PC-9 (cell line): ENCODE measurements around the gene ACOXL. TPM values are rescaled to one million over a fixed set of nuclear protein-coding genes. Genes with fewer than 3 reads are reported as not detected.

Source experiments
- BruUV-seq: library from RNA; stranded (reverse); fragments of 400-500 nt; replicated peaks from 2 replicates; lab custom pipeline; 2021; lab: Mats Ljungman, UMichigan
- CTCF ChIA-PET: fragments of 300-600 bp; sonication (Branson Sonifier 250); formaldehyde crosslinking; loops from one replicate; lab custom pipeline; 2022; ENCODE audit warnings: antibody characterized with exemption; lab: Charles Lee
- POLR2A ChIA-PET: fragments of 300-600 bp; sonication (Branson Sonifier 250); formaldehyde crosslinking; loops from one replicate; lab custom pipeline; 2022; ENCODE audit warnings: antibody characterized with exemption; ENCODE audit not compliant: unreplicated experiment; lab: Charles Lee
- DNase-seq, 2 experiments: peaks; one replicate each; pipeline versions ENCODE4 v3.0.0 to v3.0.0-alpha.2; 2015 to 2022; ENCODE audit warnings: mixed read lengths in 1 of 2
- H2AFZ ChIP-seq: fragments of 200-600 bp; sonication (generic); 2 replicates; pipeline ENCODE4 v1.8.1; 2017; ENCODE audit warnings: antibody characterized with exemption
- H3F3A ChIP-seq: fragments of 200-600 bp; sonication (generic); 2 replicates; pipeline ENCODE4 v1.8.1; 2017; ENCODE audit warnings: antibody characterized with exemption, mild to moderate bottlenecking, low read depth; ENCODE audit not compliant: insufficient read depth
- H3K27ac ChIP-seq: fragments of 200-600 bp; sonication (generic); 2 replicates; pipeline ENCODE4 v1.6.1; 2016; ENCODE audit warnings: mixed run types
- H3K27me3 ChIP-seq: fragments of 200-600 bp; sonication (generic); 2 replicates; pipeline ENCODE4 v1.6.1; 2016; ENCODE audit warnings: low read depth, mixed run types; ENCODE audit not compliant: insufficient read depth
- H3K36me3 ChIP-seq: fragments of 200-600 bp; sonication (generic); 2 replicates; pipeline ENCODE4 v1.6.1; 2016; ENCODE audit warnings: low read depth, mixed run types
- H3K4me1 ChIP-seq: fragments of 200-600 bp; sonication (generic); replicated peaks from 2 replicates; pipeline ENCODE4 v1.6.1; 2016; ENCODE audit warnings: mixed run types; ENCODE audit not compliant: insufficient read depth
- H3K4me2 ChIP-seq: fragments of 200-600 bp; sonication (generic); 2 replicates; pipeline ENCODE4 v1.6.1; 2017; ENCODE audit warnings: mixed run types
- H3K4me3 ChIP-seq: fragments of 200-600 bp; sonication (generic); 2 replicates; pipeline ENCODE4 v1.6.1; 2016; ENCODE audit warnings: mixed run types
- H3K79me2 ChIP-seq: fragments of 200-600 bp; sonication (generic); 2 replicates; pipeline ENCODE4 v1.6.1; 2017; ENCODE audit warnings: low read depth, mixed run types
- H3K9me2 ChIP-seq: fragments of 200-600 bp; sonication (generic); 2 replicates; pipeline ENCODE4 v1.8.1; 2017; ENCODE audit warnings: mild to moderate bottlenecking; ENCODE audit not compliant: insufficient read depth
- H3K9me3 ChIP-seq: fragments of 200-600 bp; sonication (generic); 2 replicates; pipeline ENCODE4 v1.8.1; 2016; ENCODE audit warnings: low read depth; ENCODE audit not compliant: insufficient read depth
- H4K20me1 ChIP-seq: fragments of 200-600 bp; sonication (generic); 2 replicates; pipeline ENCODE4 v1.8.1; 2017; ENCODE audit not compliant: insufficient read depth
- EZH2 ChIP-seq: fragments of 200-600 bp; sonication (generic); IDR thresholded peaks from 2 replicates; pipeline ENCODE4 v1.8.0; 2017; ENCODE audit warnings: antibody characterized with exemption, low read depth
- intact Hi-C: fragments of 100-400 bp; cut with micrococcal nuclease; formaldehyde crosslinking; loops from one replicate; pipeline ENCODE4 v1.10.0; 2022; ENCODE audit not compliant: unreplicated experiment
- total RNA-seq: library from RNA; stranded (reverse); gene quantifications from 2 replicates; pipeline ENCODE4 v1.2.3, GENCODE V29; 2021
- TF ChIP-seq, protein P1 (sequence below): fragments of 200-600 bp; sonication (generic); conservative IDR thresholded peaks from 2 replicates; pipeline ENCODE4 v1.6.1; 2017; ENCODE audit warnings: mixed run types, antibody characterized with exemption, mild to moderate bottlenecking, moderate library complexity

Gene ACOXL
- total RNA-seq, 1 experiment from 2014 or later: 10.7 TPM

DNA sequence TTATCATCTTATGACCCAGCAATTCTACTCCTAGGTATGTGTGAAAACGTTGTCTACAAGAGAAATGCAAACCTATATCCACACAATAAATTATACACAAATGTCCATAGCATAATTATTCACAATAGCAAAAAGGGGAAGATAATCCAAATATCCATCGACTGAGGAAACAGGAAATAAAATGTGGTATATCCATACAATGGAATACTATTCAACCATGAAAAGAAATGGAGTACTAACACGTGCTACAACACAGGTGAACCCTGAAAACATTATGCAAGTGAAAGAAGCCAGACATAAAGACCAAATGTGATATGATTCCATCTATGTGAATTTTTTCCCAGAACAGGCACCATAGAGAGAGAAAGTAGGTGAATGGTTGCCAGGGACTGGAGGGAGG, 72.1 kb downstream of the ACOXL start:
- Histone ChIP-seq H3K27ac (no peak overlapping the region), H3K36me3 (0 out of 2 replicates have a peak, but pooled peaks cover 4% of the 10 kb centered on the region), H3K79me2 (no peaks in the 10 kb centered on the region), H3K4me2 (no peak overlapping the region), H3K9me3 (no peaks in the 10 kb centered on the region), H3K4me3 (no peak overlapping the region), H4K20me1 (no peaks in the 10 kb centered on the region), H3K9me2 (no peaks in the 10 kb centered on the region), H3K4me1 (no peaks in the 10 kb centered on the region), H3F3A (no peaks in the 10 kb centered on the region), H2AFZ (no peak overlapping the region), H3K27me3 (no peaks in the 10 kb centered on the region)
- DNase-seq: no peak
- BruUV-seq: no TSS peak
- no peak for TF ChIP-seq EZH2
- TF ChIP-seq, protein P1, sequence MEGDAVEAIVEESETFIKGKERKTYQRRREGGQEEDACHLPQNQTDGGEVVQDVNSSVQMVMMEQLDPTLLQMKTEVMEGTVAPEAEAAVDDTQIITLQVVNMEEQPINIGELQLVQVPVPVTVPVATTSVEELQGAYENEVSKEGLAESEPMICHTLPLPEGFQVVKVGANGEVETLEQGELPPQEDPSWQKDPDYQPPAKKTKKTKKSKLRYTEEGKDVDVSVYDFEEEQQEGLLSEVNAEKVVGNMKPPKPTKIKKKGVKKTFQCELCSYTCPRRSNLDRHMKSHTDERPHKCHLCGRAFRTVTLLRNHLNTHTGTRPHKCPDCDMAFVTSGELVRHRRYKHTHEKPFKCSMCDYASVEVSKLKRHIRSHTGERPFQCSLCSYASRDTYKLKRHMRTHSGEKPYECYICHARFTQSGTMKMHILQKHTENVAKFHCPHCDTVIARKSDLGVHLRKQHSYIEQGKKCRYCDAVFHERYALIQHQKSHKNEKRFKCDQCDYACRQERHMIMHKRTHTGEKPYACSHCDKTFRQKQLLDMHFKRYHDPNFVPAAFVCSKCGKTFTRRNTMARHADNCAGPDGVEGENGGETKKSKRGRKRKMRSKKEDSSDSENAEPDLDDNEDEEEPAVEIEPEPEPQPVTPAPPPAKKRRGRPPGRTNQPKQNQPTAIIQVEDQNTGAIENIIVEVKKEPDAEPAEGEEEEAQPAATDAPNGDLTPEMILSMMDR: no peak
- intact Hi-C loops: no loop called here
- ChIA-PET POLR2A (no interaction called here), CTCF (no interaction called here)

DNA sequence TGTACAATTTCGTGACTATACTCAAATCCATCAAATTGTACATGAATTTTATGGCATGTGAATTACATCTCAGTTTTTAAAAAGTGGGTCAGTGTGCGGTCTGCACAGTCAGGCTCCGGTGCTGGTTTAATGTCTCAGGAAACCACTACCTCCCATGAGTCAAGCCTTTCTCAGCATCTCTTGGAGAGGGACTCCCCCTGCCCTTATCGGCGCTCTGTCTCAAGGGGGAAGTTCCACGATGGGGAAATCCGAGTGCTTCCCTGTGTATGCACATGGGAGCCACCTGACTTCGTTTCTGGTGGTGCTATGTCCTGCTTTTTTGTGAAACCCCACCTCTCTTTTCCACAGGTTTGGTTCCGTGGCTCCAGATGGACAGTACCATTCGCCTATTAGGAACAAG, 72.5 kb downstream of the ACOXL start:
- ChIA-PET CTCF (no interaction called here), POLR2A (no interaction called here)
- H2AFZ ChIP-seq: no peak overlapping the region
- no peaks in the 10 kb centered on the region for H3K9me2 ChIP-seq
- no peaks in the 10 kb centered on the region for H3K27me3 ChIP-seq
- no peaks in the 10 kb centered on the region for H3K36me3 ChIP-seq
- no peaks in the 10 kb centered on the region for H3F3A ChIP-seq
- TF ChIP-seq EZH2: no peak
- TF ChIP-seq, protein P1: no peak
- no TSS peak for BruUV-seq
- no peak overlapping the region for H3K27ac ChIP-seq
- no peak overlapping the region for H3K4me3 ChIP-seq
- H3K9me3 ChIP-seq: no peaks in the 10 kb centered on the region
- H3K4me1 ChIP-seq: no peaks in the 10 kb centered on the region
- intact Hi-C loops: no loop called here
- no peak for DNase-seq
- no peaks in the 10 kb centered on the region for H4K20me1 ChIP-seq
- H3K79me2 ChIP-seq: no peaks in the 10 kb centered on the region
- H3K4me2 ChIP-seq: no peak overlapping the region

DNA sequence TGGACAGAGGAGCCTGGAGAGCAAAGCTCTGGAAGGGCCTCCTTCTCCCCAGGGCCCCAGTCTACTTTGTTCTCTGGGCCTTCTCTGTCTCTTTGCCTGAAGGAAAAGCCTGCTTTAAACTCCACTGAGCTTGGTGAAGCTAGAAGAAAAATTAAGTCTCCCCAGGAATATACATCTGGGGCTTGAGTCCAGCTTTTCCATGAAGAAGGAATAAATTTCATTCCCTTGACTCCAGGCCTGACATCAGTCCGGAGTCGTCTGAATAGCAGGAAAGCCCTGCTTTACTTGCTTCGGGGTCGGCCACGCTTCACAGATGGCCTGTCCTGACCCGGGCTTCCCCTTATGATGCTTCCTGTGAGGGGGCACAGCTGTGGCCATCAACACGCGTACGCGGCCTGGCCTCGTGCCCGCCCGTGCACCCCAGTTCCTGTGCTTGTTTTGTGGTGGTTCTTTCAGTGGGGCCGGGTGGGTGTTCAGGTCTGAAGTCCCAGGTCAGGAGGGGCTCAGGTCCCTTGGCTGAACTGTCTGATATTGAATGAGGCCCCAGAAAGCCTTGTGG, 73.6 kb downstream of the ACOXL start:
- intact Hi-C loops: no loop called here
- ChIA-PET CTCF (no interaction called here), POLR2A (no interaction called here)
- no peak for DNase-seq
- no peaks in the 10 kb centered on the region for H3K4me1 ChIP-seq
- H3K4me3 ChIP-seq: no peak overlapping the region
- H3K27me3 ChIP-seq: no peaks in the 10 kb centered on the region
- no peaks in the 10 kb centered on the region for H4K20me1 ChIP-seq
- H3K79me2 ChIP-seq: no peaks in the 10 kb centered on the region
- no peaks in the 10 kb centered on the region for H3K9me3 ChIP-seq
- no TSS peak for BruUV-seq
- H3F3A ChIP-seq: no peaks in the 10 kb centered on the region
- no peaks in the 10 kb centered on the region for H3K36me3 ChIP-seq
- H3K4me2 ChIP-seq: no peak overlapping the region
- no peaks in the 10 kb centered on the region for H3K9me2 ChIP-seq
- no peak overlapping the region for H3K27ac ChIP-seq
- TF ChIP-seq EZH2: no peak
- TF ChIP-seq, protein P1: no peak
- no peak overlapping the region for H2AFZ ChIP-seq
